SH-SY5Y (cell line): Measurements from ENCODE around the gene ACER3.

Source experiments
- GATA2 ChIP-seq: IDR thresholded peaks from 2 replicates; pipeline ENCODE4 v1.6.1; 2011; ENCODE audit warnings: mild to moderate bottlenecking, low read depth, low read length
- GATA3 ChIP-seq: IDR thresholded peaks from 2 replicates; pipeline ENCODE4 v1.6.1; 2011; ENCODE audit warnings: low read depth, mild to moderate bottlenecking, low read length, moderate library complexity

ACER3 gene

GRCh38 chr11:77073328-77074001, 212.7 kb downstream of the ACER3 start:
- TF ChIP-seq GATA2 (0 out of 2 replicates have a peak, but pooled peaks have one; percentile 17), GATA3 (no peak)

- TF ChIP-seq GATA3 (no peak), GATA2 (no peak)
Observed at GRCh38 chr11:77074205-77074604, 213.5 kb downstream of the ACER3 start.

GRCh38 chr11:77074626-77075221, 214.0 kb downstream of the ACER3 start:
- TF ChIP-seq GATA2 (no peak), GATA3 (no peak)

GRCh38 chr11:77075425-77075905, 214.7 kb downstream of the ACER3 start:
- no peak for TF ChIP-seq GATA3
- TF ChIP-seq GATA2: no peak
